ENCODE data around the gene KCNN2.
"Not testable (repeated sequence)": the region's sequence is repeated elsewhere in the genome, so short reads cannot be mapped to it uniquely, and the experiment has no call there.

The KCNN2 gene

GRCh38 chr5:114419959-114420358 lies 58.1 kb downstream of the KCNN2 start:
- peak; percentile 7 for DNase-seq (ENCODE audit: low read depth)

- no peak for DNase-seq (ENCODE audit: low read depth)
Observed at GRCh38 chr5:114427204-114427603, 65.3 kb downstream of the KCNN2 start.

- no peak for DNase-seq (ENCODE audit: low read depth)
Observed at GRCh38 chr5:114430532-114430931, 68.7 kb downstream of the KCNN2 start.

- not testable (repeated sequence) for DNase-seq (ENCODE audit: low read depth)
Observed at GRCh38 chr5:114432684-114433083, 70.8 kb downstream of the KCNN2 start.

GRCh38 chr5:114434396-114435219 lies 72.7 kb downstream of the KCNN2 start:
- no peak for DNase-seq (ENCODE audit: low read depth)

- no peak for DNase-seq (ENCODE audit: low read depth)
Observed at GRCh38 chr5:114435220-114435481, 73.3 kb downstream of the KCNN2 start.

- DNase-seq (ENCODE audit: low read depth), result no peak
Observed at GRCh38 chr5:114435885-114436299, 74.0 kb downstream of the KCNN2 start.

GRCh38 chr5:114437936-114438335 lies 76.1 kb downstream of the KCNN2 start:
- DNase-seq (ENCODE audit: low read depth), result no peak

GRCh38 chr5:114438471-114438870 lies 76.6 kb downstream of the KCNN2 start:
- no peak for DNase-seq (ENCODE audit: low read depth)

GRCh38 chr5:114447084-114447773 lies 85.4 kb downstream of the KCNN2 start:
- DNase-seq (ENCODE audit: low read depth), result no peak

GRCh38 chr5:114448481-114448880 lies 86.6 kb downstream of the KCNN2 start:
- DNase-seq (ENCODE audit: low read depth), result no peak

- peak; percentile 14 for DNase-seq (ENCODE audit: low read depth)
Observed at GRCh38 chr5:114449860-114450421, 88.1 kb downstream of the KCNN2 start.

- no peak for DNase-seq (ENCODE audit: low read depth)
Observed at GRCh38 chr5:114450437-114450836, 88.6 kb downstream of the KCNN2 start.

- no peak for DNase-seq (ENCODE audit: low read depth)
Observed at GRCh38 chr5:114458726-114459125, 96.9 kb downstream of the KCNN2 start.

- DNase-seq (ENCODE audit: low read depth), result no peak
Observed at GRCh38 chr5:114467171-114467570, 105.3 kb downstream of the KCNN2 start.

- DNase-seq (ENCODE audit: low read depth), result no peak
Observed at GRCh38 chr5:114467729-114468128, 105.9 kb downstream of the KCNN2 start.

- no peak for DNase-seq (ENCODE audit: low read depth)
Observed at GRCh38 chr5:114469372-114469771, 107.5 kb downstream of the KCNN2 start.

- DNase-seq (ENCODE audit: low read depth), result no peak
Observed at GRCh38 chr5:114471529-114471928, 109.7 kb downstream of the KCNN2 start.

- DNase-seq (ENCODE audit: low read depth), result no peak
Observed at GRCh38 chr5:114473541-114473940, 111.7 kb downstream of the KCNN2 start.

GRCh38 chr5:114477816-114478334 lies 116.0 kb downstream of the KCNN2 start:
- DNase-seq (ENCODE audit: low read depth), result no peak

GRCh38 chr5:114500756-114501155 lies 138.9 kb downstream of the KCNN2 start:
- DNase-seq (ENCODE audit: low read depth), result no peak

- no peak for DNase-seq (ENCODE audit: low read depth)
Observed at GRCh38 chr5:114504560-114504959, 142.7 kb downstream of the KCNN2 start.

- DNase-seq (ENCODE audit: low read depth), result no peak
Observed at GRCh38 chr5:114524221-114524620, 162.4 kb downstream of the KCNN2 start.

Measured in fibroblast of gingiva (primary cell).